HG03280 (cell line): ENCODE results near the gene NAB2.
A peak's percentile ranks its signal among the peaks of the same experiment; 100 is the strongest.
"Not testable (repeated sequence)": the region's sequence is repeated elsewhere in the genome, so short reads cannot be mapped to it uniquely, and the experiment has no call there.

Experiments
- ATAC-seq: cut with Tn5 transposase; IDR thresholded peaks from one replicate; pipeline ENCODE4 v1.9.1; 2021; ENCODE audit warnings: mild to moderate bottlenecking, moderate library complexity; ENCODE audit not compliant: unreplicated experiment

NAB2 gene

DNA sequence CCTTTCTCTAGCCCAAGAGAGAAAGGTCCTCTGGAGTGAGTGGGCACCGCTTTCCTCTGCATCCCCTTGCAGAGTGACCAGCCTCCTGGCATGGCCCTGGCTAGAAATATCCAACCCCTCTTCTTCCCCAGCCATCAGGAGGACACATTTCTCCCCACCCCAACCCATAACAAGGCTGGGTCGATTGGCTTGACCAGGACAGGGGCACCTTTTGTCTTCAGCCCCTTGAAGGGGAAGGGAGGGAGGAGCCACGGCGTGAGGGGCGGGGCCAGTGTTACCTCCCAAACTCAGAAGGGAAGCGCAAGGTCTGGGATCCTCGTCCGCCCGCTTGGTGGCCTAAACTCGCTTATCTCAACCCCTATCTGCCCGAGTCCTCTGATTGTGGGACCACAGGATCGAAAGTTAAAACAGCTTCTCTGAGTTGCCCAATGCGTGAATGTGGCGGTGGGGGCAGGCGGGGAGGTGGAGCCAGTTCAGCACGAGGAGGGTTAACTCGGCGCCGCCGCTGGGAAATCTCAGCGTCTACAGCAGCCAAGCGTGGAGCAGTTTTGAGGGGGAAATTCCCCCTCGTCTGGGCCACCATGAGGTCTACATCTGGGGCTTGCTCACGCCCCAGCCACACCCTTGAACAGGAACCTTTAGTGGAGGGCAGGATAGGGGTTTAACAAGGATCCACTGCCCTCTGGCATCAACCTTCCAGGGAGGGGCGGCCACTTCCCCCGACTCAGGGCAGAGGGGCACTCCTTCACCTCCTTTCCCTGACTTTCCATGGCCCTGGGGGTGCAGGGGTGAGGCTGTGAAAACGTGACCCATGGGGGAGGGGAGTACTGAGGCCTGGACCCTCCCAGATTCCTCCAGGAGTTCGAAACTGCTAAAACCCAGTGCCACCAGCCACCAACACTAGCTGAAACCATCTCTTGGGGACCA lies 21.5 kb downstream of the NAB2 start:
- ATAC-seq: peak; percentile 35

DNA sequence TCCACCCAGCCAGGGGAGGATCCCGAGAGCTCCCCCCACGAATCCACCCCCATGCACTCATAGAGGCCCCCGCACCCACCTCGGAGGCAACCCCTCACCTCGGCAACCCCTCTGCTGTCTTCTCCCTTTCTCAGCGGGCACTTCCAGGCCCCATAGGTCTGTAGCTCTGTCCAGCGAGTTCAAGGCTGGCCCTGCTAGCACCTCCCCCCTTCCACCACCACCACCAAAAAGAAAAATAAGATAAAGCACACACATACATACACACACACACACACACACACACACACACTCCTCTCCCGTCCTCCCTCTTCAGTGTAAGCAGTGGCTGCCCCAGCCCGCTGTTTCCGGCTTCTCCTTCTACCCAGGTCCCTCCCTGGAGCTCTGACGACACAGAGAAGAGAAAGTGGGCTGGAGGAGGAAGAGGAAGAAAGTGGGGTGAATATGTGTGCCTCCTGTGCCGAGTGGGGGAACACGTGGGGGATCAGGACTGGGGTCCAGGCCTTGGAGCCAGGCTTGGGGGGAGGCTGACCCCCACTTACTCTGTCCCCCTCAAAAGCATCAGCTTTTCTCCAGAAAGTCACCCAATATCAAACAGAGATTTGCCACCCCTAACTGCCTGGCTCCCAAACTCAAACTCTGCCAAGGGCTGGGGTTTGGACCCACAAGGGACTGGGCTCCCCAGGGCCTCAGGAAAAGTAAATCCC lies 22.3 kb downstream of the NAB2 start, which contains the start of gene STAT6:
TSS of gene STAT6 (minus strand) at position 332 of the 704 bp plus-strand sequence. CDS start 3,084 bp downstream, outside the sequence.
- peak; percentile 42 for ATAC-seq

DNA sequence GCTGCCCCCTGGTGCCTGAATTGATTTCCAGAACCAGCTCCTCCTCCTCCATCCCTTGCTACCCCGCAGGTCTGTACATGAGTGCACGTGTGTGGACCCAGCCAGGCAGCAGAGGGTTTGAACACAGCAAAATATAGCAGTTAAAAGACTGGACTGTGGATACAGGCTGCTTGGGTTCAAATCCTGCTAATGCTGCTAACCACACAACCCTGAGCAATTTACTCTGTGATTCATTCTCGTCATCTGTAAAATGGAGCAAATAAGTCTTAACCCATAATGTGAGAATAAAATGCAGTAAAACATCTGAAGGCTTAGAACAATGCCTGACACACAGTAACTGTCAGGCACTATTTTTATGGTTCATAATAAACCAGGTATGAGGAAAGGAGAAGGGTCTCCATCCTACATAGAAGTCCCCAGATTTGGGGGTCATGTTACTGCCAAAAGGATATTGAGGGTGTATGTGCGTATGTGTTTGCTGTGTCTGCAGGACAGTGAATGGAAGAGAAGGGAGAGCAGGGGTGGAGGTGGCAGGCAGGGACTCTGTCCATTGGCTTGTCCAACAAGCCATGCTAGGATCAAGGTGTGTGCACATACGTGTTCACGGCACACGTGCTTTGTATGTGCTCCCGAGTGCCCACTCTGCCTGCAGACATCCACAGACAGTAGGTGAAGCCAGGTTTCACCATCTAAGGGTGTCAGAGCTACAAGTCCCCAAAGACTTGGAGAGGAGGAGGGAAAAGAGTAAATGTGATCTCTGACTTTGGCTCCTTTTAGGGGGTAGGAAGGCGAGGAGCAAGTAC lies 23.8 kb downstream of the NAB2 start:
- peak; percentile 57 for ATAC-seq

DNA sequence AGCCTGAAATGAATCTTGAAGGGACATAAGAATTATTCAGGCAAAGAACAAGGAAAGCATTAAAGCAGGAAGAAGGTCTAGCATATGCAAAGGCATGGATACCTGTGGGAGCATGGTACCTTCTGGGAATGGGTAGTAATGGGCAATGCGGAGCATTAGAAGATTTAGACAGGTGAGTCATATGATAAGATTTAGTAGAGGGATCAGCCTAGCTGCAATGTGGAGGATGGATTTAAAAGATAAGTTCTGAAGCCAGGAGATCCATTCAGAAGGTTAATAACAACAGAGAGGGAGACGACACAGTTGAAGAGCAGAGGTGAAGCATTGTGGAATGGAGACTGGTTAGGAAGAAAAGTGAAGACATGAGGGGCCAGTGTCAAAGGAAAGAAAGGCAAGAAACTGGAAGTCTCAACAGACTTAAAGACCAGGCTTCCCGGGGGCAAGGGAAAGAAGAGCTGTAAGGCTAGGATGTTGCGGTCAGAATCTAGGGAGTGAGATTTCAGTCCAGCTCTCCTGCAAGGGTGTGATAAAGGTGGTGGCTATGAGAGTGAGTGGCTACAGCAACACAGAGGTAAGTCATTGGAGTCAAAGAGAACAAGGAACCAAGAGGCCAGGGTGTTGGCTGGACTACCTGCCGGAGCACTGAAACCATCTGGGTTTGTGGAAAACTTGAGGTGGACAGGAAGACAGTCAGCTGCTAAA lies 27.8 kb downstream of the NAB2 start:
- no peak for ATAC-seq

DNA sequence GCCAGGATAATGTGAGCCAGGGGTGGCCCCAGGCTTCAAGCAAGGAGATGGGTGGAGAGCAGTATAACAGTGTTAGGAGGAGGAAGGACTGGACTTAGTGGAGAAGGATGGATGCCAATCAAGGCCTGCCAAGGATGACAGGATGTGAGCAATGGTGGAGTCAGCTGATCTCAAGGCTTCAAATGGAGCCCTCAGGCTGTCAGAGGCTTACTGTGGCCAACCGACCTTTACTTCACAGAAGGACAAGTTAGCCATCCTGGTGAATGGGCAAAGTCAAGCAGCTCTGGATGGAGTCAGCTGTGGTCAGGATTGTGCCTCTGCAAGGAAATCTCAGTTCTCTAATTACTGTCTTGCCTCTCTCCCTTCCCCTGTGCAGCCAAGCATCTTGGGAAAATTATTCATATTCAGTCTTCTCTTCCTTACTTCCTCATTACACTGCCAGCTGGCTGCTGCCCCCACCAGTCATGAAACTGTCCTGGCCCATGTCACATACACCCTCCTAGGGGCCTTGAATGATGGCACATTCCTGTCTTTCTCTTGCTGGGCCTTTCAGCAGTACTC lies 29.9 kb downstream of the NAB2 start:
- no peak for ATAC-seq

DNA sequence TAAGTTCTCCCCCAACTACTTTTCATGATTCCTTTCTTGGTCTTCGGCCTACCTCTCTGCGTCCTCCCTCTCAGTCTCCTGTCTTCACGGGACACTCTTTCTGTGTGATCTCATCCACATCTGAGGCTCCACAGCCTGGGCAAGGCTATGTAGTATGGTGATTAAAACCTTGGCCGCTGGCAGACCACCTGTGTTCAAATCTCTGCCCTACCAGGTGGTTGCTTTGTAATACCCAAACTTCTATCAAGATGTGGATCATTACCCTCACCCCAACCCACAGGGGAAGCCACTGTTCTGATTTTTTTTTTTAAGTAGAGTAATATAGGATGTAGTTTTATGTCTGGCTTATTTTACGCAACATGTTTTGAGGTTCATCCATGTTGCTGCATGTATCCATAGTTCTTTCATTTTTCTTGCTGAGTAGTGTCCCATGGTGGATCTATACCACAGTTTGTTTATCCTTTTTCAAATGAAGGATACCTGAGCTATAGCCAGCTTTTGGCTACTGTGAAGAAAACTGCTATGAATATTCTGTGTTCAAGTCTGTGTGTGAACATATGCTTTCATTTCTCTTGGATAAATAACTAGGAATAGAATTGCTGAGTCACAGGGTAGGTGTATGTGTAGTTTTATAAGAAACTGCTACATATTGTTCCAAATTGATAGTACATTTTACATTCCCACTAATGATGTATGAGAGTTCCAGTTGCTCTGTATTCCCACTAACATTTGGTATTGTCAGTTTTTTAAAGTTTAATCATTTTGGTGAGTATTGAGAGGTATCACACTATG lies 30.6 kb downstream of the NAB2 start:
- no peak for ATAC-seq

DNA sequence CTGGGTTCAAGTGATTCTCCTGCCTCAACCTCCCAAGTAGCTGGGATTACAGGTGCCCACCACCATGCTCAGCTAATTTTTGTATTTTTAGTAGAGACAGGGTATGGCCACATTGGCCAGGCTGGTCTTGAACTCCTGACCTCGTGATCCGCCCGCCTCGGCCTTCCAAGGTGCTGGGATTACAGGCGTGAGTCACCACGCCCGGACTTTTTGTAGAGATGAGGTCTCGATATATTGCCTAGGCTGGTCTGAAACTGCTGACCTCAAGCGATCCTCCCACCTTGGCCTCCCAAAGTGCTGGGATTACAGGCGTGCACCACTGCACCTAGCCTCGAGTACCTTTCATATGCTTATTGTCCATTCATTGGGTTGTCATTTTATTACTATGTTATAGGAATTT lies 31.8 kb downstream of the NAB2 start:
- ATAC-seq: not testable (repeated sequence)

DNA sequence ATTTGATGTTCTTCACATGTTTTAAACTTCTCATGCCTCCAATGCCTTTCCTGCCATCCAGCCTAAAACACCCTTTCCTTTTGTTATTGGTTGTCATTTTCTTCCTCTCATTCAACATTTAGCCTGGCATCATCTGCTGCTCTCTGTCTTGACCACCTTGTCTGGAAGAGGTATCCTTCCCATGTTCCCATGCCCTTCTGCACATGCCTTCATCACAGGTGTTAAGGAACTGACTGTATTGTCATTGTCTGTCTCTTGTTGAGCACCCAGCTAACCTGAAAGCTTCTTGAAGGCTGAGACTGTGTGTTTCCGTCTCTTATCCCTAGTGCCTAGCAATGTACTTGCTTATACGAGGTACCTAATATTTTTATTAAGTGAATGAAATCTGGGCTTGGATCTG lies 34.9 kb downstream of the NAB2 start:
- no peak for ATAC-seq

DNA sequence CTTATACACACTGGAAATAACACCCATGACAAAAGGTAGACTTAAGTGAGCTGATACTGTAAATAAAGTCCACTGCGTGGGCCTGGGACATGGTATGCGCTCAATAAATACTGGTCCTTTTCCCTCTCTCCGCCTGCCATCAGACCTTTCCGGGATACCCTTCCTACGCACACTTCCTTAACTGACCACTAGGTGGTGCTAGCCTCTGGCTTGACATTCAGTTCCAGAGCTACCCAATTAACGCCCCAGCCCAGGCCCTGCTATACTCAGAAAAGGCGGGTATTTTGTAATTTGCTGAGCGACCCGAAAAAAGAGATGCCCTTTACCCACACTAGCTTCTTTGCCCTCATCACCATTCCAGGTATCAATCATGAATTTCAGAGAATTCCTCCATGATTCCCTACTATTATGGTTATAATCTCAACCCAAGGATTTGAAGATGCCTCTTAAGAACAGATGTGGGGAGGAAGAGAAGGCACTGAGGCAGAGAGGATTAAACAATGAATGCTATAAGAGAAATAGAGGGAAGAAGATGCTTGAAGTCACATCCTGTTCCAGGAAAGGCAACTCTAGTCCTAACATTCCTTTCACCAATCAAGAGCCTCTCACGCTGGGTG lies 35.5 kb downstream of the NAB2 start:
- no peak for ATAC-seq

DNA sequence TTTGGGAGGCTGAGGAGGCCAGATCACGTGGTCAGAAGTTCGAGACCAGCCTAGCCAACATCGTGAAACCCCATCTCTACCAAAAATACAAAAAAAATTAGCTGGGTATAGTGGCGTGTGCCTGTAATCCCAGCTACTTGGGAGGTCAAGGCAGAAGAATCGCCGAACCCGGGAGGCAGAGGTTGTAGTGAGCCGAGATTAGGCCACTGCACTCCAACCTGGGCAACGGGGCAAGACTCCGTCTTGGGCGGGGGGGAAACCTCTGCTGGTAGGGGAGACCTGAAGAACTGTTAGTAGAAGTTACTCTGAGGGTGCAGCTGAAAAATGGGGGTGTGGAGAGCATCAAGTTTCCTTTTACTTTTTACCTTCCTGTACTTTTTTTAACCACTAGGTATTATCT lies 37.1 kb downstream of the NAB2 start:
- ATAC-seq: no peak

DNA sequence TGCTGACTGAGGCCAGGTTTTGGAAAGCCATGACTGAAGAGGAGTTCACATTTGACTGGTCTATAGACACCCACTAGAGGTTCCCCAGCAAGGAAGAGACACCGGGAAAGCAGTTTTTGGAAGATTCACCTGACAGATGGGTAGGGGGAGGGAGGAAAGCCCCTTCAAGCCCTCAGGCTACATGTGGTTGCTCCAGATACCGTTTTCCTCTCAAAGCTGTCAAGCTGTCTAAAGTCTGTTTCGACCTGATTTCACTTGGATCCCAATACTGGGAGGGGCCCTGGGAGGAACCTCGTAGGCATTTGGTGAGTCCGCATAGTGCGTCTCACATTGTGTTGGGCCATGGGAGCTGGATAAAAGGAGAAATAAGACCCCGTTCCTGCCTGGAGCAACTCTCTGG lies 37.6 kb downstream of the NAB2 start:
- ATAC-seq: no peak

DNA sequence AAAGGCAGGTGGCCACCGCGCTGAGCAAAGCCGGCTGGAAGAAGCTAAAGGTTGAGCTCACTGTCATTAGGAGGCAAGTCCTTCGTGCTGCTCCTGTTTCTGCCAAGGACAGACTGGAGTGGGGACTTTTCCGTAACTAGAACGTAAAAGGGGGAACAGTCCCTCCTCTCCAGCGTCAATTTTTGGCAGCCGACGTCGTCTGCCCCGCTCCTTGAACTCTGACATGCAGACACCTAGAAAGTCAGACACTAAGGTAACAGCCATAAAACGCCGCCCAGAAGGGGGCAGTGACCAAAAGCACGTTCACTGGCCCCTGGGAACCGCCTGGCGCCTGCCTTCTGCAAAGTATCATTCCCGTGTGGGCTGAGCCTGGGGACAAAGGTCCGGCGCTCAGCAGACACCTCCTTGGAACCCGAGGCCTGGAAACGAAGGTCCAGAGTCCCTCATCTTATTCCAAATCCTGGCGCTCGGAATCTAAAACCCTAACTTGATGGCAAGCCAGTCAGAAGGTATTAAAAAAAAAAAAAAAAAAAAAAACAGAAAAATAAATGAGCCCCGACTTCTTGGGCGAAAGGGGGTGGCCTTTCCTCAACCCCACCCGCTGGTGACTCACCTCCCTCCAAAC lies 38.3 kb downstream of the NAB2 start:
- ATAC-seq: no peak

DNA sequence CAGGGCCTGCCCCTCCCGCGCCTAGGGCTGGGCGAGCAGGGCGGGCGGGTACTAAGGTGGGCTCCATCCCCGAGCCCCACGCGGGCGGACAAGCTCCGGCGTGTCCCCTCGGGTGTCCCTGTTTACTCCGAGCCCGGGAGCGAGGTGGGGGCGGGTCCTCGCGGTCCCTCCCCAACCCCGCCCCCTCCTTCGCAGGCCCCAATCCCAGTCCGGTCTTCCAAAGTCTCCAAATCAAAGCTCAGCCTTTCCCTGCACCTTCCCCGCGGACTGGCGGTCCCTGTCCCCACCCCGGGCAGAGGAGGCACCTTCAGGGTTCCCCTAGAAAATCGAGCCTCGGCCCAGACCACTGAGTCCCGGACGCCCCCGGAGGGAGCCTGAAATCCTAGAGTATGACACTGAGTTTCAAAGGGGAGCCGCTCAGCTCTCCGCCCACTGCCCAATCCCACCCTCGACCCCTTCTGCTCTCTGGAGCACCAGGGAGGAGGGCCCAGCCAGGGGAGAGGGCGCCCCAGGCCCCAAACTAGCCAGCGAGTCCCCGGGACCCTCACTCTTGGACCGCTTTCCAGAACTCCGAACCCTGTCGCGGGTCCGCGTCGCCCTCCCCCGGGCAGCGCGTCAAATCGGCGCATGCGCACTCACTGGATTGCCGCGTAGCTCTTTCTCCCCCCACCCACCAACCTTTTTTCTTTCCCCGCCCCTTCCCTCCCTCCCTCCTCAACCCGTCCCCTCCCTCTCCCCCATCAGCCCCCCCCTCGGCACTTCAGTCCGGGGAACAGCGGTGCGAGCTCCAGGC lies 39.0 kb downstream of the NAB2 start, which contains the start of gene LRP1:
TSS of gene LRP1 (plus strand) at position 758 of the 793 bp plus-strand sequence. CDS start 482 bp downstream, outside the sequence.
- ATAC-seq: no peak

DNA sequence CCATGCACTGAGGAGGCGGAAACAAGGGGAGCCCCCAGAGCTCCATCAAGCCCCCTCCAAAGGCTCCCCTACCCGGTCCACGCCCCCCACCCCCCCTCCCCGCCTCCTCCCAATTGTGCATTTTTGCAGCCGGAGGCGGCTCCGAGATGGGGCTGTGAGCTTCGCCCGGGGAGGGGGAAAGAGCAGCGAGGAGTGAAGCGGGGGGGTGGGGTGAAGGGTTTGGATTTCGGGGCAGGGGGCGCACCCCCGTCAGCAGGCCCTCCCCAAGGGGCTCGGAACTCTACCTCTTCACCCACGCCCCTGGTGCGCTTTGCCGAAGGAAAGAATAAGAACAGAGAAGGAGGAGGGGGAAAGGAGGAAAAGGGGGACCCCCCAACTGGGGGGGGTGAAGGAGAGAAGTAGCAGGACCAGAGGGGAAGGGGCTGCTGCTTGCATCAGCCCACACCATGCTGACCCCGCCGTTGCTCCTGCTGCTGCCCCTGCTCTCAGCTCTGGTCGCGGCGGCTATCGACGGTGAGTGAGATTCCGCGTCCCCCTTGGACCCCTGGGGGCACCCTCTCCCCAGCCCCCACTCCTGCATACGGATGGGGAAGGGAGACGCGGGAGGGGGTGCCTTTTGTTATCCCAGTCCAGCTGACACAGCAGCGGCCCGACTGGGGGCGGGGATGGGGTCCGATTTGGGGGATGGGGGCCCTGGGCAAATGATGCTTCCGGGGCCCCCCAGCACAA lies 39.8 kb downstream of the NAB2 start:
- ATAC-seq: no peak

DNA sequence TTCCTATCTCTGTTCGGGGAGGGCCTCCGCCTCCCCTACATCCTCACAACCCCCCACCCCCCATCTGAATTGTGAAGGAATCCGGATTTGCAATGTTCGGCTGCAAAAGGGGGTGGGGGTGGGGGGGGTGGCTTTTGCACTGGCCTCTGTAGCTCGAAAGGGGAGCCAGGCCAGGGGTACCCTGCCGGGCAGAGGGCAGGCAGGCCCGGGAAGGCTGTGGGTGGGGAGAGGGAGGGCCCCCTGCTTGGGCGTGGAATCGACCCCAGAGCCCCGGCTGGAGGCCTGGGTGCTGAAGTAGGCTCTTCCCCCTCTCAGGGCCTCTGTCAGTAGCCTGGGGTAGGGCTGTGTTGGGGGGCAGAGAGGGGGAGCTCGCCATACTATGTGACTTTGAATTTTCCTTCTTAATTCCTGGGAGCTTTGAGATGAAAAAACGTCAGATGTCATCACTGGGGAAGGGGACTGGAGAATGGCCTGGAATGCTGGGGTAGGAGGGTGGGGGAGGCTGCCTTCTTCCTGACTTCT lies 40.5 kb downstream of the NAB2 start:
- ATAC-seq: no peak

DNA sequence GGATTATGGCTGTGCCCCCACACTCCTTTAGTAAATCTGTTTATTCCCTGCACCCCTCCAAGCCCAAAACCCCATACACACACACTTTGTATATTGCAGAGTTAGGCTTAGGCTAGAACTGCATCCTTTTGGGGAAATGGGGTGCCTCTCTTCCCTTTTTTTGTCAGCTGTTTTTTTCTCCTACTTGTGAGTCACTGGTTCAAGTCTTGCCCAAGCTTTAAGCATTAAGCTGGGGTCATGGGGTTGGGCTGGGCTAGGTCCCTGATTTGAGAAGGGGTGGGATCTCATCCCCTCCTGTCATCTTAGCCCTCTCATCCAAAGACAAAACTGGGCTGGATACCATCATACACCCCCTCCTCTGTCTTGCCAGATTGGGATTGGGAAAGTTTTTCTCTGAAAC lies 41.0 kb downstream of the NAB2 start:
- no peak for ATAC-seq

DNA sequence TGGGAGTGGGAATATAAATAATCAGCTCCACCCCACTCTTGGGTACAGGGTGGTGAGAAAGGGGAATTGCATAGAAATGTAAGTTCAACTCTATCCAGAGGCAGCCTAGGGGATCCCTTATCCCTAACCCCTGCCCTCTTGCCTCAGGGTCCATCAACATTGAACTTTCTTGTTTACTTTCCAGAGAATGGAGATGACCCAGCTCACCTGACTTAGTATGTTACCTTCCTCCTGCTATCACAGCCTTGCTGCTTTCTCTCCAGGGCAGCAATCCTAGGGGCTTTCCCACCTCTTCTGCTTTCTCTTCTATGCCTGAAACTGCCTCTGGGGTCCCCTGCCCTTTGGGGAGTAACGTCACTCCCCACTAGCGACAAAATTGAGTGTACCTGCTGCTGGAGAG lies 42.0 kb downstream of the NAB2 start:
- no peak for ATAC-seq
